ENCODE measurements around the gene PKD2L1. TPM values are rescaled to one million over a fixed set of nuclear protein-coding genes. Genes with fewer than 3 reads are reported as not detected.

The PKD2L1 gene
- total RNA-seq, 1 experiment from 2014 or later, result not detected

DNA sequence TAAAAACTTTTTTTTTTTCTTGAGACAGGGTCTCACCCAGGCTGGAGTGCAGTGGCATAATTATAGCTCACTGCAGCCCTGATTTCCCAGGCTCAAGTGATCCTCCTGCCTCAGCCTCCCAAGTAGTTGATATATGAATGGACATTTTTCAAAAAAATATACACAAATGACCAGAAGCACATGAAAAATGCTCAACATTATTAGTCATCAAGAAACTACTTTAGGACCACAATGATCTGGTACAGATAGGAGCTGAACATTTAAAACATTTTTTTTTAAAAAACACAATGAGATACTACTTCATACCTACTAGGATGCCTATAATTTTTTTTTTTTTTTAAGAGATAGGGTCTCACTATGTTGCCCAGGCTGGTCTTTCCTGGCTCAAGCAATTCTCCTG, 38.7 kb upstream of the PKD2L1 start:
- Histone ChIP-seq H3K4me1 (ENCODE audit: control insufficient read depth, insufficient read depth, low read length) (peaks cover 54% of the 10 kb centered on the region), H3K36me3 (ENCODE audit: control insufficient read depth, insufficient read depth, low read length) (no peaks in the 10 kb centered on the region; the same call in 1 of the 2 replicates), H3K27me3 (ENCODE audit: control insufficient read depth, insufficient read depth, low read length) (no peaks in the 10 kb centered on the region), H3K27ac (ENCODE audit: low read length) (peak overlapping the region; percentile 100; the same call in 1 of the 2 replicates), H3K9me3 (ENCODE audit: control insufficient read depth, insufficient read depth, low read depth, low read length) (no peaks in the 10 kb centered on the region), H3K4me3 (ENCODE audit: low read depth in 2 of 2, low read length in 2 of 2) (no peak overlapping the region)
- in situ Hi-C loops (cut with HindIII; ENCODE audit: low pct_unique_long_range_greater_than_20kb, low sequenced_read_pairs) (no loop called here), intact Hi-C loops (cut with micrococcal nuclease; ENCODE audit: unreplicated experiment) (no loop called here)
- no TSS peak for BruUV-seq (replicated peaks)
- CTCF ChIA-PET, result no interaction called here
- no peak for TF ChIP-seq POLR2AphosphoS5 (IDR thresholded peaks at IDR 0.05; ENCODE audit: low read depth, low read length)
- no peak for TF ChIP-seq SIN3A (IDR thresholded peaks at IDR 0.05; ENCODE audit: borderline replicate concordance, insufficient read depth, low read depth, low read length)
- TF ChIP-seq, protein P1, sequence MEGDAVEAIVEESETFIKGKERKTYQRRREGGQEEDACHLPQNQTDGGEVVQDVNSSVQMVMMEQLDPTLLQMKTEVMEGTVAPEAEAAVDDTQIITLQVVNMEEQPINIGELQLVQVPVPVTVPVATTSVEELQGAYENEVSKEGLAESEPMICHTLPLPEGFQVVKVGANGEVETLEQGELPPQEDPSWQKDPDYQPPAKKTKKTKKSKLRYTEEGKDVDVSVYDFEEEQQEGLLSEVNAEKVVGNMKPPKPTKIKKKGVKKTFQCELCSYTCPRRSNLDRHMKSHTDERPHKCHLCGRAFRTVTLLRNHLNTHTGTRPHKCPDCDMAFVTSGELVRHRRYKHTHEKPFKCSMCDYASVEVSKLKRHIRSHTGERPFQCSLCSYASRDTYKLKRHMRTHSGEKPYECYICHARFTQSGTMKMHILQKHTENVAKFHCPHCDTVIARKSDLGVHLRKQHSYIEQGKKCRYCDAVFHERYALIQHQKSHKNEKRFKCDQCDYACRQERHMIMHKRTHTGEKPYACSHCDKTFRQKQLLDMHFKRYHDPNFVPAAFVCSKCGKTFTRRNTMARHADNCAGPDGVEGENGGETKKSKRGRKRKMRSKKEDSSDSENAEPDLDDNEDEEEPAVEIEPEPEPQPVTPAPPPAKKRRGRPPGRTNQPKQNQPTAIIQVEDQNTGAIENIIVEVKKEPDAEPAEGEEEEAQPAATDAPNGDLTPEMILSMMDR (IDR thresholded peaks at IDR 0.05), result no peak
- TF ChIP-seq, protein P2, sequence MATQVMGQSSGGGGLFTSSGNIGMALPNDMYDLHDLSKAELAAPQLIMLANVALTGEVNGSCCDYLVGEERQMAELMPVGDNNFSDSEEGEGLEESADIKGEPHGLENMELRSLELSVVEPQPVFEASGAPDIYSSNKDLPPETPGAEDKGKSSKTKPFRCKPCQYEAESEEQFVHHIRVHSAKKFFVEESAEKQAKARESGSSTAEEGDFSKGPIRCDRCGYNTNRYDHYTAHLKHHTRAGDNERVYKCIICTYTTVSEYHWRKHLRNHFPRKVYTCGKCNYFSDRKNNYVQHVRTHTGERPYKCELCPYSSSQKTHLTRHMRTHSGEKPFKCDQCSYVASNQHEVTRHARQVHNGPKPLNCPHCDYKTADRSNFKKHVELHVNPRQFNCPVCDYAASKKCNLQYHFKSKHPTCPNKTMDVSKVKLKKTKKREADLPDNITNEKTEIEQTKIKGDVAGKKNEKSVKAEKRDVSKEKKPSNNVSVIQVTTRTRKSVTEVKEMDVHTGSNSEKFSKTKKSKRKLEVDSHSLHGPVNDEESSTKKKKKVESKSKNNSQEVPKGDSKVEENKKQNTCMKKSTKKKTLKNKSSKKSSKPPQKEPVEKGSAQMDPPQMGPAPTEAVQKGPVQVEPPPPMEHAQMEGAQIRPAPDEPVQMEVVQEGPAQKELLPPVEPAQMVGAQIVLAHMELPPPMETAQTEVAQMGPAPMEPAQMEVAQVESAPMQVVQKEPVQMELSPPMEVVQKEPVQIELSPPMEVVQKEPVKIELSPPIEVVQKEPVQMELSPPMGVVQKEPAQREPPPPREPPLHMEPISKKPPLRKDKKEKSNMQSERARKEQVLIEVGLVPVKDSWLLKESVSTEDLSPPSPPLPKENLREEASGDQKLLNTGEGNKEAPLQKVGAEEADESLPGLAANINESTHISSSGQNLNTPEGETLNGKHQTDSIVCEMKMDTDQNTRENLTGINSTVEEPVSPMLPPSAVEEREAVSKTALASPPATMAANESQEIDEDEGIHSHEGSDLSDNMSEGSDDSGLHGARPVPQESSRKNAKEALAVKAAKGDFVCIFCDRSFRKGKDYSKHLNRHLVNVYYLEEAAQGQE (IDR thresholded peaks at IDR 0.05; ENCODE audit: insufficient read depth in 1 of 2, low read depth in 2 of 2, low read length in 1 of 2), result no peak
- TF ChIP-seq TCF7L2 (IDR thresholded peaks at IDR 0.05; ENCODE audit: low read depth, low read length), result no peak
- POLR2A ChIA-PET, result interaction anchor here (0.7 kb wide), 1 partner anchor 25 kb away, joined by 4 read pairs; no protein-coding TSS in a partner anchor
- no peak for DNase-seq (ENCODE audit: low read depth, low spot score)
- ATAC-seq, result no peak

DNA sequence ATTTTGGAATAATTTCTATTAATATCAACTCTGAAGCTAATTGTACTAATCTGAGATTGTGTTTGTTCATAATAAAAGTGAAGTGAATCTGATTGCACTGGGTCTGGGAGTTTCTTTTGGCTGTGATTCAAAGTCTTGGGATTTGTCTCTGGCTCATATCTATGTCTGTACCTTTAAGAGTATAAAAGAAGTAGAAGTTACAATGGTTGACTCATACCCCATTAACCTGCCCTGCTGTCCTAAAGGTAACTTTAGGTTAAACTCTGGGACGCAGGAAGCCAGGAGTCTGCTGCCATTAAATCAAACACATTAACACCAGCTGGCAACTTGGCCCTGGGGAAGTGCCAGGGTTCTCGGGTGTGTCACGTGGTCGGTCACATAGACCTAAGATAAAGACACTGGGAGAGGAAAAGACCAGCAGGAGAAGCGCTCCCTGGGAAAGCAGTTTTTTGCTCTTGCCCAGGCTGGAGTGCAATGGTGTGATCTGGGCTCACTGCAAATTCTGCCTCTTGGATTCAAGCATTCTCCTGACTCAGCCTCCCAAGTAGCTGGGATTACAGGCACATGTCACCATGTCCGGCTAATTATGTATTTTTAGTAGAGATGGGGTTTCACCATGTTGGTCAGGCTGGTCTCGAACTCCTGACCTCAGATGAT, 34.8 kb upstream of the PKD2L1 start:
- ChIA-PET POLR2A (interaction anchor here (3.2 kb wide), 1 partner anchor 9 kb away, joined by 13 read pairs; no protein-coding TSS in a partner anchor), CTCF (no interaction called here)
- TF ChIP-seq, protein P2 (IDR thresholded peaks at IDR 0.05; ENCODE audit: insufficient read depth in 1 of 2, low read depth in 2 of 2, low read length in 1 of 2), result 0 out of 4 replicates have a peak, but pooled peaks of 1 of the 2 experiments have one; percentile 31
- TF ChIP-seq POLR2AphosphoS5 (IDR thresholded peaks at IDR 0.05; ENCODE audit: low read depth, low read length), result peak; percentile 90
- peak; percentile 76 for TF ChIP-seq TCF7L2 (IDR thresholded peaks at IDR 0.05; ENCODE audit: low read depth, low read length)
- TF ChIP-seq SIN3A (IDR thresholded peaks at IDR 0.05; ENCODE audit: borderline replicate concordance, insufficient read depth, low read depth, low read length), result 0 out of 2 replicates have a peak, but pooled peaks have one; percentile 73
- TF ChIP-seq, protein P1 (IDR thresholded peaks at IDR 0.05), result no peak
- peaks cover 10% of the 10 kb centered on the region for H3K36me3 ChIP-seq (ENCODE audit: control insufficient read depth, insufficient read depth, low read length)
- H3K9me3 ChIP-seq (ENCODE audit: control insufficient read depth, insufficient read depth, low read depth, low read length), result no peaks in the 10 kb centered on the region
- DNase-seq (ENCODE audit: low read depth, low spot score) (peak; percentile 92), ATAC-seq (peak; percentile 88)
- peaks cover 58% of the 10 kb centered on the region for H3K4me1 ChIP-seq (ENCODE audit: control insufficient read depth, insufficient read depth, low read length)
- peak overlapping the region; percentile 88 for H3K27ac ChIP-seq (ENCODE audit: low read length)
- no TSS peak for BruUV-seq (replicated peaks)
- H3K27me3 ChIP-seq (ENCODE audit: control insufficient read depth, insufficient read depth, low read length), result no peaks in the 10 kb centered on the region
- intact Hi-C loops (cut with micrococcal nuclease; ENCODE audit: unreplicated experiment), result no loop called here
- in situ Hi-C loops (cut with HindIII; ENCODE audit: low pct_unique_long_range_greater_than_20kb, low sequenced_read_pairs), result no loop called here
- no peak overlapping the region for H3K4me3 ChIP-seq (ENCODE audit: low read depth in 2 of 2, low read length in 2 of 2)

All from Panc1 (cell line).